NCI-H2029 (cell line): ENCODE results near the gene USP48.
"Not testable (repeated sequence)": the region's sequence is repeated elsewhere in the genome, so short reads cannot be mapped to it uniquely, and the experiment has no call there.

Experiments used
- DNase-seq: peaks from one replicate; lab custom pipeline; 2025; lab: John Stamatoyannopoulos, UW

The USP48 gene

DNA sequence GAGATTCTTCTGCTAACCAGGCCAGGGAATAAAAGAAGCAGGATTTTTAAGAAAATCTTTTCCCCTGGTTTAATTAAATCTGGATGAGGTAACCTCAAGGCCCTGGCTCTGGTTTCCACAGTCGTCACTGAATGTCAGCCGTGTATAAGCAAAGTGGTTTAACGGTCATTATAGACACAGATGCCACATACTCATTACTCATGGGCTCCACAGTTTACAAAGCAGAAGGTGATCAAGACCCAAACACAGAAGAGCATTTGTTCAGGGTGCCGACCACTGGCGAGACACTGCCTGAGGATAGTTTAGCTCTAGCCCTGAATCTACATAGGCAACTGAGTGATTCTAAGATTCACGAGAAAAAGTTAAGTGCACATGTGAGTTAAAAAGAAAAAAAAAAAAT, 86.0 kb downstream of the USP48 start:
- no peak for DNase-seq

DNA sequence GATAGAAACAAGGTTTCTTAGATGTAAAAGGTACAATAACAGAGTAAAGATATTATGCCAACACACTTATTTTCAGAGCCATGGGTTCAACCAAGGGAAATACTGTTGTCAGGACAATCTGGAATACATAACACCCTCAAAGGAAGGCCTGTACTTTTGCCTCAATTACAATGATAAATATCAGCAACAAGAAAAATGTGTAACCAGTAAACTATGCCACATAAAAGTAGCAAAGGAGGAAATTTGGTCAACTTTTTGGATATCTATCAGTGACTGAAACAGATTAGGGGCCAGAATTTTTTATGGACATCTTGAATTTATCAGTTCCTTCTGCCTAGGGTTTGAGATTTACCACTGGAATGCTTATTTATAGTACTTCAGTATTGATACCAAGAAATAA, 89.2 kb downstream of the USP48 start:
- DNase-seq: no peak

DNA sequence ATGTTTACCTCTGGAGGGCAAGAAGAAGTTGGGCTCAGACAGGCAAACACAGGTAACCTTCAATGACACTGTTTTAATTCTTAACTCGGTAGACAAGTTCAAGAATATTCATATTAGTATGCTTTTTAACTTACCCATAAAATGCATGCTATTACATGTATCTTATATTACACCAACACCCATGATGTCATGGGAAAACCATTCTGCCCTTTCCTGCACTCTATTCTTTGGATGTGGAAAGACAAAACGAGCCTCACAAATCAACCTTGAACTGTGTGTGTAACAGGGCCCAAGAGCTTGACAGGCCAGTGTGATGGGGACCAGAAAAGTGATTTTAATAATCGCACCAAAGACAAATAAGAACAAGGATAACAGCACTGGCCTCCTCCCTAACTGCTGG, 91.2 kb downstream of the USP48 start:
- DNase-seq: no peak

DNA sequence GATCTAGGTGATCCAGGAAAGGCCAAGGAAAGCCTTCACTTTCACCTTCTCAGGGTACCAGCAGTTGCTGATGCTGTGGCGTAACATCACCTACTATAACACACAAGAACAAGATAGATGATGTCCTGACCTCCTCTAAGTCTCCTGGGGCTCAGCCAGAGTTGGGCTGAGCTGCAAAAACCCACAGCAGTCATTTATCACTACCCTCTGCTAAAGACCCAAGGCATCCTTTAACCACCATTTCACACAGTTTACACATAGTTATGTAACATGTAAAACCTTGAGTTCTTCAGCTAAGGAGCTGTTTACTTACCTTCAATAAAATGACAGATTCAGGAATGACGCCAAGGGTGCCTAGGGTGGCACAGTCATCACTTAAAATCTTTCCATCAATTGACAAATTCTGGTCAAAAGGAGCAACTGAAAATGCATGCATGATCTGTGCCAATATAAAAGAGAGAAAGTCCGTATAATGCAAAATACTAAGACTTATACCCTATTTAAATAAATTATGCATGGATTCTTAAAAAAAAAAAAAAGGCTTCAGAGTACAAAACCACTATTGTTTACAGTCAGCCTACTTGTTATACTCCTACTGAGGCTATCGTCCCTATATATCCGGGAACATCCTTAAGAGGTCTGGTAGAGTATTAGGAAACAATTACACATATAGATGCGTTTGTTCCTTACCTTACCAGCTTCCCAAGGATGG, 93.1 kb downstream of the USP48 start:
- no peak for DNase-seq

GRCh38 chr1:21687081-21687529, 95.8 kb downstream of the USP48 start:
- no peak for DNase-seq

GRCh38 chr1:21685946-21686678, 96.8 kb downstream of the USP48 start:
- no peak for DNase-seq

DNA sequence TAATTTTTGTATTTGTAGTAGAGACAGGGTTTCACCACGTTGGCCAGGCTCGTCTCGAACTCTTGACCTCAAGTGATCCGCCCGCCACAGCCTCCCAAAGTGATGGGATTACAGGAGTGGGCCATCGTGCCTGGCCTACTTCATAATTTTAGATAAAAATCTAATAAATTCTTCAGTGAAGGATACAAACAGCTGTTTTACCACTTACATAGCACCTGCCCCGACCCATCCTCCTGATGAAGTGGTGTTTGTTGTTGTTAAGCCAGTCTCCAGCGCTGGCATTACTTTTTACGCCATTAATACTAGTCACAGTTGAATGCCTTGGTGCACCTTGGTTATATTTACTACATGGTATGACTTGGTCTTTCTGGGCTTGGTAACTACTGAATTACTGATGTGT, 101.5 kb downstream of the USP48 start:
- DNase-seq: no peak

- DNase-seq: no peak
These were observed 102.0 kb downstream of the USP48 start for GRCh38 chr1:21680918-21681317.

DNA sequence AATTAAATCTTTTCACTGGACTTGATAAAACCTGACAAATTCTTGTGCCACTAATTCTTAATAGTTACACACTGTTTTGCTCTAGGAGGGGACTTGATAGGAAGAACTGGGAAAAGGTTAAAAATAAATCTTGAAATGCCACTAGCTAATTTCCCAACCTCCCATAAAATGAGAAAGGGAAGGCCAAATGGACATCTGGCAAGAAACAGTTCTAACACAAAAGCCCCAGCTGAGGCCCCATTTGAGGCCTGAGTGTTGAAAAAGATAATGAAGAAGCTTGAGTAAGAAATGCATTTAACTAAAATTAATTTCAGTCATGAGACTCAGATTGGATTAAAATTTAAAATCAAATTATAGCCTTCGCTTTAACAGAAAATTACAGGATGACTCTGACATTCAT, 102.6 kb downstream of the USP48 start:
- DNase-seq: no peak

GRCh38 chr1:21677168-21677567, 105.8 kb downstream of the USP48 start:
- DNase-seq: no peak

DNA sequence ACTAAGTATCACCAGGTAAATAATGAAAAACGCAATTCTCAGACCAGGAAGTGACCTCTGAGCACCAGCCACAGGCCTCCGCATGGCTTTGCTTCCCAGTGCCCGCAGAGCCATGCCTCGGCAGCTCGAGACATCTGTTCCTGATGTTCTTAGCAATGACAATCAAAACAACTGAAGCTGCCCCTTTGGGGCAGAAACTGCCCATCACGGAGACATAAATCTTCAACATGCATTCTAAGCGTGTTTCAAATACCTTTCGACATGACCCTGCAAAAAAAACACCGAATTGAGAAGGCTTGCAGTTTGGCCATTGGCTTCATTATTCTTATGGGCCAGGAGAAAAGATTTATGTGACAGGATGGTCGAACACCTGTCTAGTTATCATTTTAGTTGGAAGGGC, 108.0 kb downstream of the USP48 start:
- DNase-seq: no peak

DNA sequence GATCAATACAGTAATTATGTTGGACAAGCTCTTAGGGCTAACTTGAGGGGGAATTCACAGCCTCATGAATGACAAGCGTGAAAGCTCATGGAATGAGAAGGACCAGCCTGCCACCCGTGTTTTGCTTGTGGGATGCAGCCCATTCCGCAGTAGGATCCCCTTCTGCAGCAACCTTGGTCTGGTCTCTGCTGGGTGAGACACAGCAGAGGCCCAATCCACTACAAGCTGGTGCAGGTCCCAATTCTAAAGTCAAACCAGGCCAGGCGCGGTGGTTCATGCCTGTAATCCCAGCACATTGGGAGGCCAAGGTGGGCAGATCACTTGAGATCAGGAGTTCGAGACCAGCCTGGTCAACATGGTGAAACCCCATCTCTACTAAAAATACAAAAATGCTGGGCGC, 109.1 kb downstream of the USP48 start:
- DNase-seq: not testable (repeated sequence)

DNA sequence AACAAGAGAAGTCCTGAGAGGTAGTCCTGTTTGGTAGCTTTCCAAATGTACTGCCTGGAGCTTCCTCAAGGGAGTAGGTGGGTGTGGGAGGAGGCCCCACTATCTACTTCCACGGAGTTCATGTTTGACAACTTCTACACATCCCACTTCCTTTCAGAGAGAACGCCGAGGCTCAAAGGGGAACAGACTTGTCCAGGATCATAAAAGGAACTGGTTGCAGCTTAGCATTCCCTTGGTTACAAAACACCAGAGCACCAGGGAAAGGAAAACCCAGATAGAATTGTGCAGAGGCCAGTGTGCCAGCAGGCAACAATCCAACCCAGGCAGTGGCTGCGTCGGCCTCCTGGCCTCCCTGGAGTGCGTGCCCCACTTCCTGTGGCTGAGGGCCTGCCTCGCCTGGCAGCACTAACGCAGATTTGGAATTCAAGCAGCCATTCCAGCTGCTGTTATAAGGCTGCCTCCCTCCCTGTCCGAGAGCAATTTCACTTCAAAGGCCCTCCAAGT, 109.6 kb downstream of the USP48 start:
- DNase-seq: peak; percentile 73

GRCh38 chr1:21672478-21673276, 110.3 kb downstream of the USP48 start:
- DNase-seq: no peak

DNA sequence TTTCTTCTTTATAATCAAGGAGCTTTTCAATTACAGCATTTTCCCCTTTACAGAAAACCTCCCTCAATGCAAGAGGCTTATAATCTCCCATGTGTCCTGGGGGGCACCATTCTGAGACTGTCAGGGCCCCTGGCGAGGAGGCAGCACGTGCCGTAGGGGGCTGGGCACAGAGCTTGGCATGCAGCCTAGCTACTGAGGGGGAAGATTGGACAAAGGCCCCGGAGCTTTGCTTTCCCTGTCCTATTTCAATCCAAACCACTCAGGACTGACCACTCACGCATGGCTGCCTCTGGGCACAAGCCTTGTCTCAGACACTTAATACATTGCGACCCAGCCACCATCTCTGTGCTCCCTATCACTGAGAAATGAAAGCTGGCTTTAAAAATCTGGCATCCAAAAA, 111.0 kb downstream of the USP48 start:
- DNase-seq: no peak

DNA sequence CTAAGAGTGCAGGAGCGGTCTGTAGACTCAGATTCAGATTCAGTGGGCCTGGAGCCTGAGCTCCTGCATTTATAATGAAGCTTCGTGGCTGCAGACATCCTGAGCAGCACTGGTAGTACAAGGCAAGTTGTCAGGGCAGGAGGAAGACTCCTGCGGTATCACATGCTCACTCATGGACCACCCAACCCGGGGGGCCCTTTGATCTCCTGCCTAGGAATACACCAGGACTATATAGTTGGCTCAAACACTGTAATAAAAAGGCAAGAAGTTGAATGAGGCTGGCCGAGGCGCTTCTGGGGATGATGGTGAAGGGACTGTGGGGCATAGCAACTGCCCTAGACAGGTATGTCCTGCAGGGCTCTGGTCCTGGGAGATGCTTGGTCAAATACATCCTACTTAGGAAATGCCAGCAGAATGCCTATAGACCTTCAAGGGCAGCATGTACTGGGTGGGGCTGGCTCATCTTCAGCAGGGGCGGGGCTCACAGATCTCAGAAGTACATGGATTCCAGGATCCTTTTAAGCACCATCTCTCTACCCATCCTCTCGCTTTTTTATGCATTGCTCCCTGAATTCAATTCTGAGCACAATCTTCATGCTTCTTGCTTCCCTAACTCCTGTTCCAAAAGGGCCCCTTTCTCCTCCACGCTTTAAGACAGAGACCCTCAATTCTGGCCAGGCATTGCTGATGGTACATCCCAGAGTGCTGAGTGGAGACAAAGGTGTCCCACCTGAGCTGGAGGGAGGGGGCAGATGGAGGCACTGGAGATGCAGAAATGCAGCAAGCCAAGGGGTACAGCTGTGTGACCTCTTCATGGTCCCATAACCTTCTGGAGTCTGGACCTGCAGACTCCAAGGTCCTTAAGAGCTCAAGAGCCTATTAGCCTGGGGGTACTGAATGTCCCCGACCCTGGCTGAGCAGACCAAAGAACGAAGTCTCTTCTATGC, 111.7 kb downstream of the USP48 start:
- no peak for DNase-seq

DNA sequence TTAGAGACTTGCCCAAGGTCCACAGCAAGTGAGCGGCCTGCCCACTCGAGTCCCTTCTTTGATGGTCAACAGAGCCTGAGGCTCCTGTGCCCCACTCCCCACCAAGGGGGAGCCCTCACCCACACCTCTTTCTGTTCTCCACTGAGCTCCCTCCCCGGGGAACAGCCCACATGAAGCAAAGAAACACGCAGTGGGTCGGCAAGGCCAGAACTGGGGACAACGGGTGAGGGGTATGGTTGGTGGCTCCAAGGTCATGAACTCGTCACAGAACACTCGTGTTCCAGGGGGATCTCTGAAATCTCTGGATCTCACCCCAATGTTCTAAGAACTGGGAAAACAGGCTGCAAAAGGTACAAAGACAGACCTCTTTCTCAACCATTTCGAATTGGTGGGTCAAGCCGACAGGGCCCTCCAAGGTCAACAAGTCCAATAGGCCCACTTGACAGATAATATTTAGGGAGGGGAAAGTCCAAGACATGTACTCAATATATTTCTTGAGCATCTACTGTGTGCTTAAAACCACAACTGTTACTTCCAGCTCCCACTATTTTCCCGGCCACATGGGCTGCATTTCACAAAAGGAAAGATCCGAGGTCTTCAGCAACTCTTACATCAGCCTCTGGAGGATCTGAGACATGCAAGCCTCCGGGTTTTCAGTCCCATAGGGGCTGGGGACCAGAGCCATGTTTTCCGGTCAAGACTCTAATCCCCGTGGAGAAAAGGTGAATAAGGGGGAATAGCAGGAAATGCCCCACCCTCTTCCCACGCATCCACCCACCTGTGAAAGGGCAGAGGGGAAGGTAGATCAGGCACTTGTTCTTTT, 112.7 kb downstream of the USP48 start:
- DNase-seq: no peak

GRCh38 chr1:21669258-21670058, 113.5 kb downstream of the USP48 start, which contains the start of gene RAP1GAP:
RAP1GAP (minus strand) TSS chr1:21669357; CDS start chr1:21620032, 49,325 bp downstream.
- DNase-seq: peak; percentile 38

- no peak for DNase-seq
These were observed 114.0 kb downstream of the USP48 start for GRCh38 chr1:21668951-21669257.
